ENCODE data around the gene MTOR.

DNA sequence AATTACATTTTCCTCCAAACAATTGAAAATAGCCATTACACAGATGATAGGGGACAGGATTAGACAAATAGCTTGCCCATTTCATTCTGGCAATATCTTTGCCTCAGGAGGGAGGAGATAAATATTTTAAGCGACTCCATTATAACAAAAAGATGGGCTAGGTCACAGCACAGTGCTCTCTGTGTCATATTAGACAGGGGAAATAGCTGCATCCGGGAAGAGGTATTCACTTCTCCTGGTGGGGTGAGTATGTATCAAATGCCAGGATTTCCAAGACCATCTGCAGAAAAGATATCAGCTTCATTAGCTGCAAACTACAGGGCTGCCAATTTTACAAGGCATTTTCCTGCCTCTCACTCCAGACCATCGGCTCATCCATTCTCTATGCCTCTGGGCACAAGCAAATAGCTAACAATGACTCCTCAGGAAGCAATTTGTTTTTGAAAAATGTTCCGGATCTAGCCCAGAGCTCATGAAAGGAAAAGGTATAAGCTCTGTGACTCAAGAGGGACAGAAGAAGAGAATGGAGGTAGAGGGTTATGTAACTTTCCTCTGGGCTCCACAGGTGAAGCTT is 115.1 kb downstream of the MTOR start:
- TF ChIP-seq GATA2 (IDR thresholded peaks at IDR 0.05; ENCODE audit: low read depth, low read length) (no peak), GATA3 (IDR thresholded peaks at IDR 0.05; ENCODE audit: low read depth, low read length) (no peak)
